GM23338 (cell line): ENCODE measurements around the gene CHIC2. TPM values are rescaled to one million over a fixed set of nuclear protein-coding genes. Genes with fewer than 3 reads are reported as not detected.

Experiments used
- CREB1 ChIP-seq: fragments of 250-450 bp; sonication (Bioruptor Pico); IDR thresholded peaks from 2 replicates; pipeline ENCODE4 v1.5.0; 2020; ENCODE audit warnings: low read depth, mild to moderate bottlenecking, moderate library complexity
- POLR2AphosphoS5 ChIP-seq: IDR thresholded peaks from 2 replicates; pipeline ENCODE4 v1.6.1; 2016; ENCODE audit warnings: antibody characterized with exemption, low read depth
- STAT1 ChIP-seq: IDR thresholded peaks from one replicate; pipeline ENCODE4 v1.6.1; 2016; ENCODE audit warnings: antibody characterized with exemption; ENCODE audit not compliant: unreplicated experiment
- ZNF114 ChIP-seq: fragments of 250-450 bp; sonication (Bioruptor Pico); IDR thresholded peaks from 2 replicates; pipeline ENCODE4 v1.5.0; 2020; ENCODE audit warnings: mild to moderate bottlenecking, moderate library complexity
- polyA plus RNA-seq: library from polyadenylated mRNA; unstranded; fragments of >200 nt; fragmentation: Nextera tagmentation; extraction: Ambion mirVana; gene quantifications from 2 replicates; pipeline ENCODE4 v1.2.1, GENCODE V29; 2016
- total RNA-seq: library from RNA; depleted of rRNA; stranded (reverse); fragments of >200 nt; shearing (Covaris generic); gene quantifications from 2 replicates; pipeline ENCODE4 v1.2.3, GENCODE V29; 2014
- TF ChIP-seq, protein P1 (sequence below): fragments of 250-450 bp; sonication (Bioruptor Pico); IDR thresholded peaks from 2 replicates; pipeline ENCODE4 v1.5.0; 2020; ENCODE audit warnings: mild to moderate bottlenecking, moderate library complexity
- TF ChIP-seq, protein P2 (sequence below): IDR thresholded peaks from one replicate; pipeline ENCODE4 v1.6.1; 2018; ENCODE audit warnings: antibody characterized with exemption; ENCODE audit not compliant: unreplicated experiment

The CHIC2 gene
- total and polyA plus RNA-seq, 2 experiments from 2014 or later, result 17.2 to 18.3 TPM

DNA sequence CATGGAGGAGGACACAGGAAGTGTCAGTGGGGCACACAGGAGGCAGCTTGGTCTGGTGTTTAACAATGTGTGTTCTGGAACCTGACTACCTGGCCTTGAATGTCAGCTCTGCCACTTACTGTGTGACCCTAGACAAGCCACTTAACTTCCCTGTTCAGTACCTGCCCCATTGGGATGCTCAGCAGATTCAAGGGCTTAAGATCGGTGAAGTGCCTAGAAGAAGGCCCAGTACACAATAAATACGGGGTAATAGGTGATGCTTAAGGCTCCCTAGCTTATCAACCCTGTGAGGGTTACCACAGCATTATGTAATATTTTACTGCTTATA lies 1.6 kb upstream of the CHIC2 start (continued):
- TF ChIP-seq, protein P1, sequence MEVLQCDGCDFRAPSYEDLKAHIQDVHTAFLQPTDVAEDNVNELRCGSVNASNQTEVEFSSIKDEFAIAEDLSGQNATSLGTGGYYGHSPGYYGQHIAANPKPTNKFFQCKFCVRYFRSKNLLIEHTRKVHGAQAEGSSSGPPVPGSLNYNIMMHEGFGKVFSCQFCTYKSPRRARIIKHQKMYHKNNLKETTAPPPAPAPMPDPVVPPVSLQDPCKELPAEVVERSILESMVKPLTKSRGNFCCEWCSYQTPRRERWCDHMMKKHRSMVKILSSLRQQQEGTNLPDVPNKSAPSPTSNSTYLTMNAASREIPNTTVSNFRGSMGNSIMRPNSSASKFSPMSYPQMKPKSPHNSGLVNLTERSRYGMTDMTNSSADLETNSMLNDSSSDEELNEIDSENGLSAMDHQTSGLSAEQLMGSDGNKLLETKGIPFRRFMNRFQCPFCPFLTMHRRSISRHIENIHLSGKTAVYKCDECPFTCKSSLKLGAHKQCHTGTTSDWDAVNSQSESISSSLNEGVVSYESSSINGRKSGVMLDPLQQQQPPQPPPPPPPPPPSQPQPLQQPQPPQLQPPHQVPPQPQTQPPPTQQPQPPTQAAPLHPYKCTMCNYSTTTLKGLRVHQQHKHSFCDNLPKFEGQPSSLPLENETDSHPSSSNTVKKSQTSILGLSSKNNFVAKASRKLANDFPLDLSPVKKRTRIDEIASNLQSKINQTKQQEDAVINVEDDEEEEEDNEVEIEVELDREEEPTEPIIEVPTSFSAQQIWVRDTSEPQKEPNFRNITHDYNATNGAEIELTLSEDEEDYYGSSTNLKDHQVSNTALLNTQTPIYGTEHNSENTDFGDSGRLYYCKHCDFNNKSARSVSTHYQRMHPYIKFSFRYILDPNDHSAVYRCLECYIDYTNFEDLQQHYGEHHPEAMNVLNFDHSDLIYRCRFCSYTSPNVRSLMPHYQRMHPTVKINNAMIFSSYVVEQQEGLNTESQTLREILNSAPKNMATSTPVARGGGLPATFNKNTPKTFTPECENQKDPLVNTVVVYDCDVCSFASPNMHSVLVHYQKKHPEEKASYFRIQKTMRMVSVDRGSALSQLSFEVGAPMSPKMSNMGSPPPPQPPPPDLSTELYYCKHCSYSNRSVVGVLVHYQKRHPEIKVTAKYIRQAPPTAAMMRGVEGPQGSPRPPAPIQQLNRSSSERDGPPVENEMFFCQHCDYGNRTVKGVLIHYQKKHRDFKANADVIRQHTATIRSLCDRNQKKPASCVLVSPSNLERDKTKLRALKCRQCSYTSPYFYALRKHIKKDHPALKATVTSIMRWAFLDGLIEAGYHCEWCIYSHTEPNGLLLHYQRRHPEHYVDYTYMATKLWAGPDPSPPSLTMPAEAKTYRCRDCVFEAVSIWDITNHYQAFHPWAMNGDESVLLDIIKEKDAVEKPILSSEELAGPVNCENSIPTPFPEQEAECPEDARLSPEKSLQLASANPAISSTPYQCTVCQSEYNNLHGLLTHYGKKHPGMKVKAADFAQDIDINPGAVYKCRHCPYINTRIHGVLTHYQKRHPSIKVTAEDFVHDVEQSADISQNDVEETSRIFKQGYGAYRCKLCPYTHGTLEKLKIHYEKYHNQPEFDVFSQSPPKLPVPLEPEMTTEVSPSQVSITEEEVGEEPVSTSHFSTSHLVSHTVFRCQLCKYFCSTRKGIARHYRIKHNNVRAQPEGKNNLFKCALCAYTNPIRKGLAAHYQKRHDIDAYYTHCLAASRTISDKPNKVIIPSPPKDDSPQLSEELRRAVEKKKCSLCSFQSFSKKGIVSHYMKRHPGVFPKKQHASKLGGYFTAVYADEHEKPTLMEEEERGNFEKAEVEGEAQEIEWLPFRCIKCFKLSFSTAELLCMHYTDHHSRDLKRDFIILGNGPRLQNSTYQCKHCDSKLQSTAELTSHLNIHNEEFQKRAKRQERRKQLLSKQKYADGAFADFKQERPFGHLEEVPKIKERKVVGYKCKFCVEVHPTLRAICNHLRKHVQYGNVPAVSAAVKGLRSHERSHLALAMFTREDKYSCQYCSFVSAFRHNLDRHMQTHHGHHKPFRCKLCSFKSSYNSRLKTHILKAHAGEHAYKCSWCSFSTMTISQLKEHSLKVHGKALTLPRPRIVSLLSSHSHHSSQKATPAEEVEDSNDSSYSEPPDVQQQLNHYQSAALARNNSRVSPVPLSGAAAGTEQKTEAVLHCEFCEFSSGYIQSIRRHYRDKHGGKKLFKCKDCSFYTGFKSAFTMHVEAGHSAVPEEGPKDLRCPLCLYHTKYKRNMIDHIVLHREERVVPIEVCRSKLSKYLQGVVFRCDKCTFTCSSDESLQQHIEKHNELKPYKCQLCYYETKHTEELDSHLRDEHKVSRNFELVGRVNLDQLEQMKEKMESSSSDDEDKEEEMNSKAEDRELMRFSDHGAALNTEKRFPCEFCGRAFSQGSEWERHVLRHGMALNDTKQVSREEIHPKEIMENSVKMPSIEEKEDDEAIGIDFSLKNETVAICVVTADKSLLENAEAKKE, result no peak
- TF ChIP-seq ZNF114 (CRISPR knock-in tag) (no peak), POLR2AphosphoS5 (no peak), STAT1 (no peak), CREB1 (CRISPR knock-in tag) (no peak)
- TF ChIP-seq, protein P2, sequence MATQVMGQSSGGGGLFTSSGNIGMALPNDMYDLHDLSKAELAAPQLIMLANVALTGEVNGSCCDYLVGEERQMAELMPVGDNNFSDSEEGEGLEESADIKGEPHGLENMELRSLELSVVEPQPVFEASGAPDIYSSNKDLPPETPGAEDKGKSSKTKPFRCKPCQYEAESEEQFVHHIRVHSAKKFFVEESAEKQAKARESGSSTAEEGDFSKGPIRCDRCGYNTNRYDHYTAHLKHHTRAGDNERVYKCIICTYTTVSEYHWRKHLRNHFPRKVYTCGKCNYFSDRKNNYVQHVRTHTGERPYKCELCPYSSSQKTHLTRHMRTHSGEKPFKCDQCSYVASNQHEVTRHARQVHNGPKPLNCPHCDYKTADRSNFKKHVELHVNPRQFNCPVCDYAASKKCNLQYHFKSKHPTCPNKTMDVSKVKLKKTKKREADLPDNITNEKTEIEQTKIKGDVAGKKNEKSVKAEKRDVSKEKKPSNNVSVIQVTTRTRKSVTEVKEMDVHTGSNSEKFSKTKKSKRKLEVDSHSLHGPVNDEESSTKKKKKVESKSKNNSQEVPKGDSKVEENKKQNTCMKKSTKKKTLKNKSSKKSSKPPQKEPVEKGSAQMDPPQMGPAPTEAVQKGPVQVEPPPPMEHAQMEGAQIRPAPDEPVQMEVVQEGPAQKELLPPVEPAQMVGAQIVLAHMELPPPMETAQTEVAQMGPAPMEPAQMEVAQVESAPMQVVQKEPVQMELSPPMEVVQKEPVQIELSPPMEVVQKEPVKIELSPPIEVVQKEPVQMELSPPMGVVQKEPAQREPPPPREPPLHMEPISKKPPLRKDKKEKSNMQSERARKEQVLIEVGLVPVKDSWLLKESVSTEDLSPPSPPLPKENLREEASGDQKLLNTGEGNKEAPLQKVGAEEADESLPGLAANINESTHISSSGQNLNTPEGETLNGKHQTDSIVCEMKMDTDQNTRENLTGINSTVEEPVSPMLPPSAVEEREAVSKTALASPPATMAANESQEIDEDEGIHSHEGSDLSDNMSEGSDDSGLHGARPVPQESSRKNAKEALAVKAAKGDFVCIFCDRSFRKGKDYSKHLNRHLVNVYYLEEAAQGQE, result no peak
